ENCODE data around the gene NSD1.

- TF ChIP-seq EZH2 (IDR thresholded peaks at IDR 0.05; ENCODE audit: borderline replicate concordance) (no peak), CTCF (IDR thresholded peaks at IDR 0.05; ENCODE audit: poor library complexity) (peak; percentile 10), EZH2phosphoT487 (IDR thresholded peaks at IDR 0.05; ENCODE audit: low read depth, severe bottlenecking, unreplicated experiment) (no peak)
Observed at GRCh38 chr5:177300236-177300880, 166.8 kb downstream of the NSD1 start.
